Measurements from ENCODE around the gene FSIP1.
A peak's percentile ranks its signal among the peaks of the same experiment; 100 is the strongest.

Gene FSIP1

GRCh38 chr15:39598186-39598850 is 184.3 kb downstream of the FSIP1 start:
- Histone ChIP-seq H3K4me3 (ENCODE audit: insufficient read depth in 1 of 2, low read depth in 1 of 2, low read length in 2 of 2) (no peak overlapping the region), H2BK15ac (ENCODE audit: low read depth, poor library complexity, severe bottlenecking) (no peak overlapping the region), H3K14ac (ENCODE audit: low read length in 2 of 2) (no peak overlapping the region), H2AK5ac (ENCODE audit: low read length, severe bottlenecking) (no peak overlapping the region), H3K4ac (ENCODE audit: low read depth in 1 of 2, low read length in 2 of 2) (no peak overlapping the region), H2BK120ac (ENCODE audit: low read depth, low read length) (no peak overlapping the region), H3K4me1 (ENCODE audit: control insufficient read depth, insufficient read depth, low read depth, low read length) (peaks cover 10% of the 10 kb centered on the region), H3K9me3 (ENCODE audit: control insufficient read depth, low read length) (no peaks in the 10 kb centered on the region), H4K8ac (ENCODE audit: low read length) (no peak overlapping the region), H3K27ac (ENCODE audit: low read length, poor library complexity, severe bottlenecking) (peak overlapping the region; percentile 41), H3K4me2 (ENCODE audit: low read length, poor library complexity, severe bottlenecking) (no peak overlapping the region), H4K91ac (ENCODE audit: low read length) (no peak overlapping the region), H2BK12ac (ENCODE audit: low read length in 2 of 2) (no peak overlapping the region), H3K36me3 (ENCODE audit: control insufficient read depth in 1 of 2, insufficient read depth in 2 of 2, low read depth in 1 of 2, low read length in 2 of 2) (peaks cover 14 to 36% of the 10 kb centered on the region in 2 experiments), H3K9ac (ENCODE audit: low read length) (peak overlapping the region; percentile 6), H3K18ac (ENCODE audit: low read depth in 1 of 2, low read length in 2 of 2) (no peak overlapping the region), H3K79me1 (replicated peaks; ENCODE audit: low read length, poor library complexity, severe bottlenecking) (no peaks in the 10 kb centered on the region), H3K27me3 (ENCODE audit: control insufficient read depth in 1 of 2, insufficient read depth in 1 of 2, low read length in 2 of 2) (no peaks in the 10 kb centered on the region), H2BK5ac (ENCODE audit: low read depth, low read length, poor library complexity, severe bottlenecking) (no peak overlapping the region), H2AFZ (ENCODE audit: low read depth, low read length) (no peak overlapping the region), H3K23ac (ENCODE audit: low read length in 2 of 2) (no peak overlapping the region)
- WGBS = 90% methylated on average over 2 of the region's 3 CpGs
- peak; percentile 67 for DNase-seq

- Histone ChIP-seq H3K23ac (ENCODE audit: low read length in 2 of 2) (no peak overlapping the region), H2BK5ac (ENCODE audit: low read depth, low read length, poor library complexity, severe bottlenecking) (no peak overlapping the region), H2BK12ac (ENCODE audit: low read length in 2 of 2) (no peak overlapping the region), H3K27me3 (ENCODE audit: control insufficient read depth in 1 of 2, insufficient read depth in 1 of 2, low read length in 2 of 2) (no peaks in the 10 kb centered on the region), H3K4ac (ENCODE audit: low read depth in 1 of 2, low read length in 2 of 2) (no peak overlapping the region), H3K36me3 (ENCODE audit: control insufficient read depth in 1 of 2, insufficient read depth in 2 of 2, low read depth in 1 of 2, low read length in 2 of 2) (peaks cover 19 to 42% of the 10 kb centered on the region in 2 experiments), H2BK15ac (ENCODE audit: low read depth, poor library complexity, severe bottlenecking) (no peak overlapping the region), H3K9me3 (ENCODE audit: control insufficient read depth, low read length) (no peaks in the 10 kb centered on the region), H3K27ac (ENCODE audit: low read length, poor library complexity, severe bottlenecking) (peak overlapping the region; percentile 2), H3K14ac (ENCODE audit: low read length in 2 of 2) (no peak overlapping the region), H2AK5ac (ENCODE audit: low read length, severe bottlenecking) (no peak overlapping the region), H3K4me1 (ENCODE audit: control insufficient read depth, insufficient read depth, low read depth, low read length) (peaks cover 14% of the 10 kb centered on the region), H3K9ac (ENCODE audit: low read length) (peak overlapping the region; percentile 6), H3K4me3 (ENCODE audit: insufficient read depth in 1 of 2, low read depth in 1 of 2, low read length in 2 of 2) (no peak overlapping the region), H3K4me2 (ENCODE audit: low read length, poor library complexity, severe bottlenecking) (no peak overlapping the region), H4K8ac (ENCODE audit: low read length) (no peak overlapping the region), H3K79me1 (replicated peaks; ENCODE audit: low read length, poor library complexity, severe bottlenecking) (no peaks in the 10 kb centered on the region), H3K18ac (ENCODE audit: low read depth in 1 of 2, low read length in 2 of 2) (no peak overlapping the region), H2AFZ (ENCODE audit: low read depth, low read length) (no peak overlapping the region), H2BK120ac (ENCODE audit: low read depth, low read length) (no peak overlapping the region), H4K91ac (ENCODE audit: low read length) (no peak overlapping the region)
- DNase-seq = peak; percentile 70
- WGBS = 97% methylated on average over 6 of the region's 6 CpGs
Observed at GRCh38 chr15:39597751-39598185, 184.9 kb downstream of the FSIP1 start.

GRCh38 chr15:39597336-39597735 is 185.3 kb downstream of the FSIP1 start:
- Histone ChIP-seq H2BK12ac (ENCODE audit: low read length in 2 of 2) (no peak overlapping the region), H2AK5ac (ENCODE audit: low read length, severe bottlenecking) (no peak overlapping the region), H3K14ac (ENCODE audit: low read length in 2 of 2) (no peak overlapping the region), H2AFZ (ENCODE audit: low read depth, low read length) (no peak overlapping the region), H4K91ac (ENCODE audit: low read length) (no peak overlapping the region), H3K4me3 (ENCODE audit: insufficient read depth in 1 of 2, low read depth in 1 of 2, low read length in 2 of 2) (no peak overlapping the region), H3K9ac (ENCODE audit: low read length) (no peak overlapping the region), H3K9me3 (ENCODE audit: control insufficient read depth, low read length) (no peaks in the 10 kb centered on the region), H3K27me3 (ENCODE audit: control insufficient read depth in 1 of 2, insufficient read depth in 1 of 2, low read length in 2 of 2) (no peaks in the 10 kb centered on the region), H2BK120ac (ENCODE audit: low read depth, low read length) (no peak overlapping the region), H2BK15ac (ENCODE audit: low read depth, poor library complexity, severe bottlenecking) (no peak overlapping the region), H3K18ac (ENCODE audit: low read depth in 1 of 2, low read length in 2 of 2) (no peak overlapping the region), H3K36me3 (ENCODE audit: control insufficient read depth in 1 of 2, insufficient read depth in 2 of 2, low read depth in 1 of 2, low read length in 2 of 2) (peaks cover 23 to 46% of the 10 kb centered on the region in 2 experiments), H3K4me2 (ENCODE audit: low read length, poor library complexity, severe bottlenecking) (no peak overlapping the region), H3K27ac (ENCODE audit: low read length, poor library complexity, severe bottlenecking) (no peak overlapping the region), H3K4ac (ENCODE audit: low read depth in 1 of 2, low read length in 2 of 2) (no peak overlapping the region), H2BK5ac (ENCODE audit: low read depth, low read length, poor library complexity, severe bottlenecking) (no peak overlapping the region), H3K4me1 (ENCODE audit: control insufficient read depth, insufficient read depth, low read depth, low read length) (peaks cover 16% of the 10 kb centered on the region), H4K8ac (ENCODE audit: low read length) (no peak overlapping the region), H3K23ac (ENCODE audit: low read length in 2 of 2) (no peak overlapping the region), H3K79me1 (replicated peaks; ENCODE audit: low read length, poor library complexity, severe bottlenecking) (peaks cover 2% of the 10 kb centered on the region)
- WGBS = no CpG with 5 or more reads among the region's 2 CpGs
- no peak for DNase-seq

GRCh38 chr15:39596358-39597051 is 186.1 kb downstream of the FSIP1 start:
- Histone ChIP-seq H3K18ac (ENCODE audit: low read depth in 1 of 2, low read length in 2 of 2) (no peak overlapping the region), H2BK12ac (ENCODE audit: low read length in 2 of 2) (no peak overlapping the region), H3K36me3 (ENCODE audit: control insufficient read depth in 1 of 2, insufficient read depth in 2 of 2, low read depth in 1 of 2, low read length in 2 of 2) (peaks cover 23 to 54% of the 10 kb centered on the region in 2 experiments), H3K14ac (ENCODE audit: low read length in 2 of 2) (no peak overlapping the region), H4K91ac (ENCODE audit: low read length) (no peak overlapping the region), H2BK15ac (ENCODE audit: low read depth, poor library complexity, severe bottlenecking) (no peak overlapping the region), H3K27ac (ENCODE audit: low read length, poor library complexity, severe bottlenecking) (peak overlapping the region; percentile 49), H2AK5ac (ENCODE audit: low read length, severe bottlenecking) (no peak overlapping the region), H3K27me3 (ENCODE audit: control insufficient read depth in 1 of 2, insufficient read depth in 1 of 2, low read length in 2 of 2) (no peaks in the 10 kb centered on the region), H3K9ac (ENCODE audit: low read length) (no peak overlapping the region), H2BK120ac (ENCODE audit: low read depth, low read length) (no peak overlapping the region), H3K79me1 (replicated peaks; ENCODE audit: low read length, poor library complexity, severe bottlenecking) (peaks cover 2% of the 10 kb centered on the region), H3K4me3 (ENCODE audit: insufficient read depth in 1 of 2, low read depth in 1 of 2, low read length in 2 of 2) (no peak overlapping the region), H3K4ac (ENCODE audit: low read depth in 1 of 2, low read length in 2 of 2) (no peak overlapping the region), H3K4me1 (ENCODE audit: control insufficient read depth, insufficient read depth, low read depth, low read length) (peaks cover 16% of the 10 kb centered on the region), H3K23ac (ENCODE audit: low read length in 2 of 2) (no peak overlapping the region), H2AFZ (ENCODE audit: low read depth, low read length) (no peak overlapping the region), H4K8ac (ENCODE audit: low read length) (no peak overlapping the region), H2BK5ac (ENCODE audit: low read depth, low read length, poor library complexity, severe bottlenecking) (no peak overlapping the region), H3K9me3 (ENCODE audit: control insufficient read depth, low read length) (no peaks in the 10 kb centered on the region), H3K4me2 (ENCODE audit: low read length, poor library complexity, severe bottlenecking) (no peak overlapping the region)
- WGBS = 76% methylated on average over 4 of the region's 5 CpGs
- peak; percentile 47 for DNase-seq
